ENCODE data around the gene ACSL1.

GRCh38 chr4:184812651-184813181, 13.1 kb downstream of the ACSL1 start:
- no peak for TF ChIP-seq CTCF (conservative IDR thresholded peaks at IDR 0.05; ENCODE audit: low read length)
- TF ChIP-seq EZH2phosphoT487 (IDR thresholded peaks at IDR 0.05; ENCODE audit: borderline replicate concordance) = no peak

Data from Loucy (cell line).